Kidney tubule cell (primary cell): Measurements from ENCODE around the gene ACOT12.

Source experiments
- DNase-seq: peaks from one replicate; pipeline ENCODE4 v3.0.0-alpha.2; 2018; ENCODE audit warnings: low spot score

Gene ACOT12

DNA sequence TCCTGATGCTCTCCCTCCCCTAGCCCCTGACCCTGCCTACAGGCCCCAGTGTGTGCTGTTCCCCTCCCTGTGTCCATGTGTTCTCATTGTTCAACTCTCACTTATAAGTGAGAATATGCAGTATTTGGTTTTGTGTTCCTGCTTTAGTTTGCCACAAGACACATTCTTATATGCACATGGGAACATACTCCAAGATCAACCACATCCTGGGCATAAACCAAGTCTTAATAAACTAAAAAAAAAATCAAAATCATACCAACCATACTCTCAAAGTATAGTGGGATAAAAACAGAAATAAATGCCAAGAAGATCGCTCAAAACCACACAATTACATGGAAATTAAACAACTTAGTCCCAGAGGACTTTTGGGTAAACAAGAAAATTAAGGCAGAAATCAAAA is 103.8 kb downstream of the ACOT12 start:
- DNase-seq, result no peak

GRCh38 chr5:81288021-81288433 is 105.9 kb downstream of the ACOT12 start:
- no peak for DNase-seq

DNA sequence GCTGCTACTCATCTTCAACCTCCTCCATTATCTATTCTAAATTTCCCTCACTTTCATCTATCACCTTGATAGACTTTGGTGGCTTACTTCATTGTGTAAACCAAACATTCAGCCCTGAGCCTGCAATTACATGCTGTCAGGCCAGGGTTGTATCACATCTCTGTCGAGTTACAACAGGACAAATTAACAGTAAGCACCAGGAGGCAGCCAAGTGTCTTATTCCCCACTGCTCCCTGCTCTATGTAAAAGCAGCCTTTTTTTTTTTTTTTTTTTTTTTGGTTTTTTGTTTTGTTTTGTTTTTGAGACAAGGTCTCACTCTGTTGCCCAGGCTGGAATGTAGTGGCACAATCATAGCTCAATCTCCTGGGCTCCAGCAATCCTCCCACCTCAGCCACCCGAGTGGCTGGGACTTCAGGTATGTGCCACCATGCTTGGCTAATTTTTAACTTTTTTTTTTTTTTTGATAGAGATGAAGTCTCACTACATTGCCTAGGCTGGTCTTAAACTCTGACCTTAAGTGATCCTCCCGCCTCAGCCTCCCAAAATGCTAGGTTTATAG is 107.8 kb downstream of the ACOT12 start:
- peak; percentile 51 for DNase-seq

DNA sequence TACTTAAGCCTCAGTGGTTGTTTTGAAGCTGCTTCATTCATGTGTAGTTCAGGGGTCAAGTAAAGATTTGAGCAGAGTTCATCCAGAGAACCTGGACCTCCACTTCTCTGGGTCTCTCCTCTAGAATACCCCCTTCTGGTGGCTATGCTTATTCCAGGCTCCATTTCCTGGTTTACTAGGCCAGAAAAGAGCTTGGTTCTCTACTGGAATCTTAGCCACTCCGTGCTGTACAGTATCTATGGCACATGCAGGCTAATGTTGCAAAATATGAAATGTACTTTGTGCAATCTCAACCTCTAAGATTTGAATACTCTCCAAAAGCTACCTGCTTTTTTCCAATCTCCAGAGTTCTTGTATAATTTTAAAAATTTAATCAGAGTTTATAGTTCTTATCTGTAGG is 110.0 kb downstream of the ACOT12 start:
- DNase-seq, result no peak
